ENCODE data around the gene SIN3B. TPM values are rescaled to one million over a fixed set of nuclear protein-coding genes. Genes with fewer than 3 reads are reported as not detected.

Gene SIN3B
- total and polyA plus RNA-seq, 9 of the 15 experiments (the other 6 are each of a cell fraction or from before 2014, with no cell fraction given) = 0.51 to 34.2 (median 14.3) TPM

GRCh38 chr19:16822648-16823047, 6.5 kb upstream of the SIN3B start:
- TF ChIP-seq SMARCA5 (IDR thresholded peaks at IDR 0.05) = 0 out of 2 replicates have a peak, but pooled peaks have one; percentile 24
- no peak for TF ChIP-seq HDAC2 (IDR thresholded peaks at IDR 0.05)
- TF ChIP-seq ZNF589 (CRISPR knock-in tag; IDR thresholded peaks at IDR 0.05; ENCODE audit: low read depth) = peak; percentile 72; the same call in 1 of the 2 replicates
- Histone ChIP-seq H3K9me1 (ENCODE audit: control insufficient read depth, insufficient read depth, low read length) (no peaks in the 10 kb centered on the region), H3K9me3 (replicated peaks; ENCODE audit: control insufficient read depth, insufficient read depth, low read depth, low read length) (no peaks in the 10 kb centered on the region), H3K4me2 (ENCODE audit: insufficient read depth, low read length) (no peak overlapping the region), H3K4me3 (no peak overlapping the region), H3K36me3 (ENCODE audit: control insufficient read depth, insufficient read depth, low read length) (no peaks in the 10 kb centered on the region), H2AFZ (ENCODE audit: low read depth, low read length) (peak overlapping the region; percentile 65; the same call in 1 of the 2 replicates), H3K79me2 (ENCODE audit: control insufficient read depth, insufficient read depth, low read length) (no peaks in the 10 kb centered on the region), H4K20me1 (replicated peaks; ENCODE audit: control insufficient read depth, insufficient read depth, low read length) (no peaks in the 10 kb centered on the region), H3K27me3 (ENCODE audit: control insufficient read depth in 2 of 2, insufficient read depth in 2 of 2, low read length in 2 of 2) (no peaks in the 10 kb centered on the region; a peak in 1 of 5 replicates), H3K4me1 (replicated peaks in 1 of 2; ENCODE audit: control insufficient read depth in 2 of 2, insufficient read depth in 2 of 2, low read length in 2 of 2) (peaks cover 0 to 12% of the 10 kb centered on the region in 2 experiments; a peak in 3 of 5 replicates), H3K27ac (ENCODE audit: extremely low read depth, low read depth, low read length) (peak overlapping the region; percentile 54; the same call in 2 of the 3 replicates), H3K9ac (ENCODE audit: insufficient read depth in 1 of 2, low read depth in 2 of 2, low read length in 2 of 2) (no peak overlapping the region)
- no TSS peak for BruUV-seq (replicated peaks)
- in situ Hi-C loops (cut with MboI) = no loop called here
- POLR2A ChIA-PET = interaction anchor here (0.6 kb wide), 1 partner anchor 10 kb away, joined by 3 read pairs; no protein-coding TSS in a partner anchor
- no peak for FAIRE-seq
- 65% methylated on average over 8 of the region's 8 CpGs for WGBS (ENCODE audit: insufficient coverage, low coverage, missing lambda C conversion rate)
- ATAC-seq = no peak
- CTCF ChIA-PET (ENCODE audit: low intra/inter-chr PET ratio) = no interaction called here
- DNase-seq (ENCODE audit: extremely low read depth in 1 of 4, low spot score in 3 of 4) = no peak
- intact Hi-C loops (cut with micrococcal nuclease) = no loop called here

GRCh38 chr19:16824658-16825311, 4.4 kb upstream of the SIN3B start:
- Histone ChIP-seq H3K79me2 (ENCODE audit: control insufficient read depth, insufficient read depth, low read length) (peaks cover 5% of the 10 kb centered on the region), H3K4me3 (peak overlapping the region; percentile 5; the same call in 1 of the 2 replicates)
- peak; percentile 43 for ATAC-seq
- TF ChIP-seq PHF20 (IDR thresholded peaks at IDR 0.05; ENCODE audit: partially characterized antibody) = no peak
- no peak for TF ChIP-seq KLF10 (CRISPR knock-in tag; IDR thresholded peaks at IDR 0.05)
- TF ChIP-seq AFF4 (CRISPR knock-in tag; IDR thresholded peaks at IDR 0.05) = no peak
- no peak for TF ChIP-seq EGR1 (conservative IDR thresholded peaks at IDR 0.05)
- no peak for TF ChIP-seq ZNF316 (IDR thresholded peaks at IDR 0.05)
- TF ChIP-seq TCFL5 (CRISPR knock-in tag; conservative IDR thresholded peaks at IDR 0.05) = no peak
- TF ChIP-seq MCM3 (IDR thresholded peaks at IDR 0.05) = no peak
- no peak for TF ChIP-seq NFRKB (IDR thresholded peaks at IDR 0.05; ENCODE audit: low read depth)

More at GRCh38 chr19:16824658-16825311, 4.4 kb upstream of the SIN3B start:
- Histone ChIP-seq H3K4me1 (replicated peaks in 1 of 2; ENCODE audit: control insufficient read depth in 2 of 2, insufficient read depth in 2 of 2, low read length in 2 of 2) (peaks cover 12% of the 10 kb centered on the region in 2 experiments; a peak in 4 of 5 replicates), H3K36me3 (ENCODE audit: control insufficient read depth, insufficient read depth, low read length) (no peaks in the 10 kb centered on the region), H2AFZ (ENCODE audit: low read depth, low read length) (peak overlapping the region; percentile 48), H3K9ac (ENCODE audit: insufficient read depth in 1 of 2, low read depth in 2 of 2, low read length in 2 of 2) (no peak overlapping the region; a peak in 1 of 4 replicates), H3K4me2 (ENCODE audit: insufficient read depth, low read length) (peak overlapping the region; percentile 70), H3K9me3 (replicated peaks; ENCODE audit: control insufficient read depth, insufficient read depth, low read depth, low read length) (no peaks in the 10 kb centered on the region), H4K20me1 (replicated peaks; ENCODE audit: control insufficient read depth, insufficient read depth, low read length) (no peaks in the 10 kb centered on the region), H3K27ac (ENCODE audit: extremely low read depth, low read depth, low read length) (no peak overlapping the region), H3K9me1 (ENCODE audit: control insufficient read depth, insufficient read depth, low read length) (no peaks in the 10 kb centered on the region), H3K27me3 (ENCODE audit: control insufficient read depth in 2 of 2, insufficient read depth in 2 of 2, low read length in 2 of 2) (no peaks in the 10 kb centered on the region; a peak in 1 of 5 replicates)
- POLR2A ChIA-PET = no interaction called here
- CTCF ChIA-PET (ENCODE audit: low intra/inter-chr PET ratio) = no interaction called here
- 11% methylated on average over 11 of the region's 11 CpGs for WGBS (ENCODE audit: insufficient coverage, low coverage, missing lambda C conversion rate)
- FAIRE-seq (no peak), DNase-seq (ENCODE audit: extremely low read depth in 1 of 4, low spot score in 3 of 4) (no peak)
- in situ Hi-C loops (cut with MboI) = no loop called here
- intact Hi-C loops (cut with micrococcal nuclease) = no loop called here
- no TSS peak for BruUV-seq (replicated peaks)
